ENCODE results near the gene POLR2F.

The POLR2F gene

DNA sequence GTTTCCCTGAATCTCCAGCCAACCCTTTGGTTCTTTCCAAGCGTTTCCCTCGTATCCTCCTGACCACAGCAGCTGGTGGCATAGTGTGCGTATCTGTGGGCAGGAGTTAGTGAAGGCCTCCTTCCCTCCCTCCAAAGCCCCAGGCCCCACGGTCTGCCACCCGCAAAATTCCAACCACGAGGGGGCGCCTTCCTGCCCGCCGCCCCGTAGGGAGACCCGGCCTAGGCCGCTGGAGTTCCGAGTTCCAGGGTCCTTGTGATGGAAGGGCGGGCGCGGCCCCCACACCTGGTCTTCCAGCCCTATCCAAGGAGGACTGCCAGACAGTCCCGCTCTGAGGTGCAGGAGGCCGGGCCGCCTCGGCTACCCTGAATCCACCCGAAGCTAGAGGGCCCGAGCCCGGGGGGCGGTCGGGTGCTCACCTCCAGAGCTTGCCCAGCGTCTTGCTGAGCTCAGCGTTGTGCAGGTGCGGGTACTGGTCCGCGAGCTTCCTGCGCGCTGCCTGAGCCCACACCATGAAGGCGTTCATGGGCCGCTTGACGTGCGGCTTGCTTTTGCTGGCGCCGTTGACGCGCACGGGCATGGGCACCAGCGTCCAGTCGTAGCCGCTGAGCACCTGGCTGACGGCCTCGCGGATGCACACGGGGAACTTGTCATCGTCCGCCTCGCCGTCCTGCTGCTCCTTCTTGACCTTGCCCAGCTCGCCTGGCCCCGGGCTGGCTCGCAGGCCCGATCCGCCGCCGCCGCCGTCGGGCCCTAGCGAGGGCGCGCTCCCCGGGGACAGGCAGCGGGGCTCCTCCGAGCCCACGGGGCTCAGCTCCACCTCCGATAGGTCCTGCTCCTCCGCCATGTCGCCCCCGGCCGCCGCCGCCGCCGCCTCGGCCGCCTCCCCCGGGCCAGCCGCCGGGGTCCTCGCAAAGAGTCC, 29.7 kb downstream of the POLR2F start:
- no peak for DNase-seq

DNA sequence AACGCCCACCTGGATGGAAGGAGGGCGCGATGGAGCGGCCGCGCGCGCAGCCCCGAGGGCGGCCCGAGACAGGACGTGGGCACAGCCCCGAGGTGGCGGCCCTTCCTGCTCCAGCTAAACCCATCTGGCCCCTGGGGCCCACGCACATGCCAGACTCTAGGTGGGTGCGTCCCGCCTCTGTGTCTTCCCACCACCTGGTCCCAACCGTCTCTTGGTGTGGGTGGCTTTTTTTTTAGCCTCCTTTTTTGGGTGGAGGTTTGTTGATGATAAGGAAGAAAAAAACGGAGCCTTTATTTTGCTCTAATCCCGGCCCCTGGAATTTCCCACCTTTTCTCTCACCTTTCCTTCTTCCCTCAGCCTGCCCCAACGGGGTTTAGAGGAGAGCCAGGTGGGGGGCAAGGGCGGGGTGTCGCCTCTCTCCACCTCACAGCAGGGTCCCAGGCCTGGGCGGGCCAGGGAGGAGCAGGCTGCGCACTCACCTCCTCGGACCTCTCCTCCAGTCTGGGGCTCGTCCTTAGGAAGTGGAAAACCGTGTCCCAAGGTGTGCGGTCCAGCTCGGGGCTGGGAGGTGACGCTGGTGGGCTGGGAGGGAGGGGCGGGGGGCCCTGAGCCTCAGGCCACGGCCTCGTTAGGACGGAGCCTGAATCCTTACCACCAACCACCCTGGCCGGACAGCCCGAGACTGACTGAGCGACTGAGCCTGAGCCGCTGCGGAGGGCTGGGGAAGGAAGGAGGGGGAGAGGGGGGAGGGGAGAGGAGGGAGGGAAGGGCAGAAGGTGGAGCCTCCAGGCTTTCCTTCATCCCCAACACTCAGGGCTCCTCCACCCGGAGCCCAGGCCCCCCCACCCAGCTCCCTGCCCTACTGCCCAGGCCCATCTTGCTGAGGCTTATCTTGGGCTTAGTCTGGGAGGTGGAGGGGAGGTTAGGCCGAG, 30.6 kb downstream of the POLR2F start, which contains the start of gene SOX10:
Gene SOX10, minus strand, starts transcription at position 696 of the 932 bp plus-strand sequence. CDS start 771 bp downstream, outside the sequence.
- no peak for DNase-seq

DNA sequence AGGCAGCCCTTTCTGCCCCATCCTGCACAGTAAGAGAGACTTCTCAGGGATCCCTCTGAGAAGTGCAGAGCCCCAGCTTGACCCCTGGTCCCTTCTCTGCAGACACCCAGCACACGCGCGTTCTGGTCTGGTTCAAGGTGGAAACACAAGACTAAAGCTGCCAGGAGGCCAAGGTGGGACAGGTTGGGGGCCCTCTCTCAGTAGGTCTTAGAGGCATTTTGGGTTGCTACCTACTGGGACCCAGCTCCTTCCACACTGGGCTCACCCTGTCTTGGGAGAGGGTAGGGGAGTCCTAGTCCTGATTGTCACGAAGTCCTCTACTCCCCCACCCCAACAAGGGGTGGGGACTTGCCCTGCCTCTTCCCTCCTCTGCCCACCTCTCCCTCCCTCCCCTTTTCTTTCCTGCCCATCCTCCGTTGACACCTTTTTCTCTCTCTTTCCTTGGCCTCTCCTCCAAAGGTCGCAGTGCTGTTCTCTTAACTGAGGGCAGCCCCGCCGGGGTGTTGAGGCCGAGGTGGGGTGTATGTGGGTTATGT, 31.6 kb downstream of the POLR2F start:
- DNase-seq: no peak

DNA sequence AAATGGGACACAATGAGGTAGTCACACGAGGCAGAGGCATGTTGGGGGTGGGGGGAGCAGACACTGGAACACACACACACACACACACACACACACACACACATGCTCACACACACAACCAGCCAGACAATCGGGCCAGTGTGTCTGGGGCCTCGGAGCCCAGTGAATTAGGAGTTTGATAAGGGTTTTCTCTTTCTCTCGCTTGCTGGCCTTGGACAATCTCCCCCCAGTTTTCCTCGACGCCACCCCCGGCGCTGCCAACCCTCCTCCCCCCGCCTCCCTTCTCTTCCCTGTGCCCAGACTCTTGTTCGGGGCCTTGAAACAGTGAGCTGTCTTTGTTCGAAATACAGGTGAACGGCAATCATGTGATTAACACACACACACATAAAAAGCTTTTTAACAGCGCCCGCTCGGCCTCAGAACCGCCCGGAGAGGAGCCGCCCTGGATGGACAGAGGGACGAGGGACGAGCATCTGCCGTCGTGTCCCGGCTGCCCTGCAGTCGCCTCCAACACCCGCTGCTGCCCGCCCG, 32.3 kb downstream of the POLR2F start:
- DNase-seq: no peak

DNA sequence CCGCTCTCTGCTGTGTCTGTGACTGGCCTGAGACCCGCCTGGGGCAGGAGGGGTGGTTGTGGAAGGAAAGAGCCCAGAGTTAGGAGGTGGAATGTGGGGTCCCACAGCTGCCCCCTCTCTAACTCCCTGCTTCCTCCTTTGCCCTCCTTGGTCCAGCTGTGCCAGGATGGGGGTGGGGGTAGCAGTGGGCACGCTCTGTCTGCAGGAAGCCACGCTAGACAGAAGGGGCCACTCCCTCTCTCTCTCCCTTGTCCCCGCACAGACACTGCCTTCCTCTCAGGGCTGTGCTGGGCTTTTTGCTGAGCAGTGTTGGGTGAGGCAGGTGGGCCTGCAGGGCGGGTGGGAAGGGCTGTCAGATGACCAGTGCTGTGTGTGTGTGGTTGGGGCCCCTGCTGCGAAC, 32.9 kb downstream of the POLR2F start:
- no peak for DNase-seq

DNA sequence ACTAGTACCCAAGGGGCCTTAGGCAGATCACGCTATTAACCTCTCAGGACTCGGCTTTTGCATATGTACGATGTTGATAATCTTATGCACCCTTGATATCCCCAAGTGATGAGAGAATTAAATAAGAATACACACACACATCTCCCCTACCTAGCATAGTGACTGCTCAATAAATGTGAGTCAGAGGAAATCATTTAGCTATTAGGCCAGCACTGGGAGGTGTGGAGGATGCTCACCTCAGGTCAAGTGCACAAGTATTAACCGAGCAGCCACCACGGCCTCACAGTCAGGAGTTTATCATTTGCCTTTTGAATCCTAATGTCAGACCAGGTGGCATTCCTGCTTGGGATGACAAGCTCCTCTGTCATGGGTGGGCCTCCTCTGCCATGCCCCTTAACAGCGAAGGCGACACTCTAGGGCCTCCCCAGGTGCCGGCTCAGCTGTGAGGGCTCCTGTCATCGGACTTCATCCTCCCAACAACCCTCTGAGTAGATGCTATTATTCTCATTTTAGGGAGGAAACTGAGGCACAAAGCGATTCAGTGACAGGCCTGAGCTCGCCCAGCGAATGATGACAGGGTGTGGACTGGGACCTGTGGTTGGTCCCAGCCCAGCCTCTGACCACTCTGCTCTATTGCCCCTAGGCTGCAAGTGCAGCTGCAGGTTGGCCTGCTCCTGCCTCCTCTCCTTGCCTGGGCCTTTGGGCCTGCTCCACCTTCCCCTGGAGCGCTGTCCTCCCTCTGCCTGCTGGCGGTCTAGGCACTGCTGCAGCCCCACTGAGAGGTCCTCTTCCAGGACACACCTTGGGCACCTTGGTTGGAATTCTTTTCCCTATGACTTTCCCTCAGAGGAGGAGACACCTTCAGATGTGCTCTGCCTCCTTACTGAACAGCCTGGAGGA, 35.9 kb downstream of the POLR2F start:
- no peak for DNase-seq

DNA sequence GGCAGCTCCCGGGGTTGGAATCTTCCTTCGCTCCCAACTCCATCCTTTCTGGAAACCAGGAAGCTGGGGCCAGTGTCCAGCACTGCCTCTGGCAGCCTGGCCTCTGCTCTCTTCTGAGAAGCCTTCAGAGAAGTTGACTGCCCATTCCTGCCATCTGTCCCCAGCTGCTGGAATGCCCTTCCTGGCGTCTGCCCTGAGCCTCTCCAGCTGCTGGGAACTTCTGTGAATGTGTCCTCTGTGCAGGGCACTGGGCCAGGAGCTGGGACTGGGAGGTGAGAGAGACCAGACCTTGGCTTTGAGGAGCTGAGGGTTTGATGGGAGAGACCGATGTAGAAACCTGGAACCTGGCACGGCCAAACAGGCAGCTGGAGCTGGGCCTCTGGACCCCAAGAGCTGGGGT, 36.8 kb downstream of the POLR2F start:
- DNase-seq: no peak

DNA sequence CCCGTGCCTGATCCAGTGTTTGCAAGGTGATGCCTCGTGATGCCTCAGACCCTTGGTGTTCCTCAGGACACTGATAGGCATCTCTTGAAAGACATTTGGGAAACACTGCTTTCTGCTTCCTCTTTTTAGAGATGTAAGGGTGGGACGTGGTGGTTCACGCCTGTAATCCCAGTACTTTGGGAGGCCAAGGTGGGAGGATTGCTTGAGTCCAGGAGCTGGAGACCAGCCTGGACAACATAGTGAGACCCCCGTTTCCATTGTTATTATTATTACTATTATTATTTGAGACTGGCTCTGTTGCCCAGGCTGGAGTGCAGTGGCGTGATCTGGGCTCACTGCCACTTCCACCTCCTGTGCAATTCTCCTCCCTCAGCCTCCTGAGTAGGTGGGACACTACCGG, 37.4 kb downstream of the POLR2F start:
- DNase-seq: no peak

DNA sequence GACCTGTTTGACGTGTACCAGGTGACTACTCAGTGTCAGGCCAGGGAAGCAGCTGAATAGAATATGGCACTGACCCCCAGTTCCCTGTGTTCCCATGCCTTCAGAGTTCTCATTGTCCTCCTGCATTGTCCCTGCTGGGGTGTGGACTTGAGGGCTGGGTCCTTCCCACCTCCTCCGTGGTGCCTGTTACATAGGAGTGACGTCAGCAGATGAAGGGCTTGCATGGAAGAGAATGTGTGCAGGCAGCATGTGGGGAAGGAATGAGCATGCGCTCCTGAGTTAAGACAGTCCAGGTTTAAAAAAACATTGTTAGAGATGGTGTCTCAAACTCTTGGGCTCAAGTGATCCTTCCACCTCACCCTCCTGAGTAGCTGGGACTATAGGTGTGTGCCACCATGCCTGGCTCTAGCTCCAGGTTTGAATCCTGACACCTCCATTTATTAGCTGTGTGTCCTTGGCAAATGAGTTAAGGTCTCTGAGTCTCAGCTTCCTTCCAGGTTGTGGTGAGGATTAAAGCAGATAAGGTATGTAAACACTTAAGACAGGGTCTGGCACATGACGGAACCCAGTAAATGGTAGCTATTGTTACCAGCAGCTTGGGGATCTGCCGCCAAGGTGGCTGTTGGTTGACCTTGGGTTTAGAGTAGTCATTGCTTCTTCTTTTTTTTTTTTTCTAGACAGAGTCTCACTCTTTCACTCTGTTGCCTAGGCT, 38.4 kb downstream of the POLR2F start:
- DNase-seq: no peak

DNA sequence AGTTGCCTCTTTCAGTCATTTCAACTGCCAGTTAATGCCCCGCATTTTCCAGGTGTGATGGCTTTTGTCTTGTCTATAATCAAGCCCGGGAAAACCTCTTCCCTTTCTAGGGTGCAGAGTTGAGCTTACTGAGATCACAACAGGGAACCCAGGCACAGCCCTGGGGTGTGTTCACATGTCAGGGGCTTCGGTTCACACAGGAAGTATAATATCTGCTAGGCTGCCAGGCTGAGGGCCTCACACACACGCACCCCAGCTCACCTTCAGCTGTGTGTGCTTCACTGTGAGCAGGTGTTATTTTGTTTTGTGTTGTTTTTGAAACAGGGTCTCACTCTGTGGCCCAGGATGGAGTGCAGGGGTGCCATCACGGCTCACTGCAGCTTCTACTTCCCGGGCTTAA, 40.5 kb downstream of the POLR2F start:
- no peak for DNase-seq

DNA sequence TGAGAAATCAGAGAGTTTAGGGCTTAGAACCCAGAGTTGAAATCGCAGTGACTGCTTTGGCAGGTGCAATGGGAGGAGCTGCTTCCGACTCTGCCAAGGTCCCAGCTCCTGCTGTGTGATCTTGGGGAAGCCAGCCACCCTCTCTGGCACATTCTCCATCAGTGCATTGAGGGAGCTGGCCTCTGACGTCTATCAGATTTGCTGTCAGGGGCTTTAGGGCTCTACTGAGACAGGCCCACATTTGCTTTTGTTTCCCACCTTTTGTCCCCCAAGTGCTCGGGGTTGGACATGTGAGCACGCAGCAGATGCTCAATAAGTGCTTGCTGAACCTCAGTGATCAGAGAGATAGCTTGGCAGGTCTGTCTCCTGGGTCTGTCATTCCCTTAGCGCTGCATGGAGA, 41.5 kb downstream of the POLR2F start:
- no peak for DNase-seq

DNA sequence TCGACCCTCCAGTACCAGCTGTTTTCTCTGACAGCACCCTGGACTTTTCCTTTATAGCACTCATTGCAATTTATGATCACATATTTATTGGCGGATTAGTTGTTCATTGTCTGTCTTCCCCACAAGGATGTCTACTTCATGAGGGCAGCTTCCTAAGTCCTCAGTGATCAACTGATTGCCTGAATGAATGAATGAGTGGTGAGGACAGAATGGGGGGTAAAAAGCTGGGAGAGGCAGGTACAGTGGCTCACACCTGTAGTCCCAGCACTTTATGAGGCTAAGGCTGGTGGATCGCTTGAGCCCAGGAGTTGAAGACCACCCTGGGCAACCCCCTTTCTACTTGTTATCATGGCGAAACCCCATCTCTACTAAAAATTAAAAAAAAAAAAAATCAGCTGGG, 42.0 kb downstream of the POLR2F start:
- DNase-seq: no peak

DNA sequence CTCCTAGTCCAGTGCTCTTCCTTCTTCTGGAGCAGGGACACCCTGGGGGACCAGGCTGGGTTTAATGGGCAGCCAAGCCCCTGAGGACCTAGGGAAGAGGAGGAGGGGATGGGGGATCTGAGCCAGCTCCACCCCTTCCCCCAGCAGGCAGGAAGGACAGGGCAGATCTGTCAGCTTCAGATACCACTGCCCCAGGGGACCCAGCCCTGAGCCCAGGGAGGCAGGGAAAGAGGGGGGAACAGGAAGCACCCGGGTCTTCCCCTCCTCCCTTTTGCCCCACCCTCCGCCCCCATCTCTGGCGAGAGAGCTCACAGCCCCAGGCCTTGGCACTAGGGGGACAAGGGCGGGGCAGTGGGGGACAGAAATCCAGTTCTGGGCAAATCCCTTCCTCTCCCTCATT, 42.6 kb downstream of the POLR2F start:
- DNase-seq: no peak

DNA sequence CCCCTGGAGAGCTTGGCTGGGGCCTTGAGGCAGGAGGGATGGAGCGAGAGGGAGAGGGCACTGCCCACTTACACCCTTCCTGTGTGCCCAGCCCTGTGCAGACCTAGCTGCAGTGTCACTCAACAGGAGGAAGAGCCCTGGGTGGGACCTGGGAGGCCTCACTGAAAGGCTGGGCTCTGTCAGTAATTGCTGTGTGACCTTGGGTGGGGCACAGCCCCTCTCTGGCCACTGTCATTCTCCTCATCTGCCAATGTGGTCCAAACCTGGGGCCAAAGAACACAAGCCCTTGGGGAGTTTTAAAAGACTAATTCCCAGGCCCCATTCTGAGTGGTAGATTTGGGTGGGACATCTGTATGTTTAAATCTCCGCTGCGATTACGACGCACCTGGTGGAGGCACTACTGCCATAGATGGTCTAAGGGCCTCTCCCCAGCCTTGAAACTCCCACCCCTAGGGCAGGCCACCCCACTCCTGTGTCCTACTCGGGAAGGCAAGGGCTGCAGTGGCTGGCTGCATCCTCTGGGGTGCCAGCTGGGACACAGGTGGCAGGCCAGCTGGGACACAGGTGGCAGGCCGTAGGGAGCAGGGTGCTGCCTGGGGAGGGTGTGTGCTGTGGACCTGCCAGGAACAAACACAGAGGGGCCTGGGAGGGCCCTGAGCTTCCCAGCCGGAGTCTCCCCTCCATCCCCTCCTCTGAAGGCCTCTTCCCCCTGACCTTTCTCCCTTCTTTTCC, 43.2 kb downstream of the POLR2F start:
- no peak for DNase-seq

DNA sequence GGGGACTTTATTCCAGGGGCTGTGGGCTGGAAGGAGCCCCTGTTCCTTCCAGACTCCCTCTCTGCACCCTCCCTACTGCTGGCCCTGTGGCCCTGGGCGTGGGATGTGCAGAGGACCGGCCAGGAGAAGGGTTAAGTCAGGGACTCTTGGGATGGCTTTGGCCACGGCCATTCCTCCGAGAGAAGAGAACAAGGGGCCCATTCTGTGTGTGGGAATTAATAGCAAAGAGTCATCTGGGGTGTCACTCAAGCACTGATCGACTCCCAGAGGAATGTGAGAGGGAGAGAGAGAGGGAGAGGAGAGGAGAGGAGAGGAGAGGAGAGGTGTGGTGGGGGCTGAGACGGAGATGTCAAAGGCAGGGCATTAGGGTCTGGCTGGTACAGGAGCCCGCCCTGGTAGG, 45.0 kb downstream of the POLR2F start:
- DNase-seq: no peak

DNA sequence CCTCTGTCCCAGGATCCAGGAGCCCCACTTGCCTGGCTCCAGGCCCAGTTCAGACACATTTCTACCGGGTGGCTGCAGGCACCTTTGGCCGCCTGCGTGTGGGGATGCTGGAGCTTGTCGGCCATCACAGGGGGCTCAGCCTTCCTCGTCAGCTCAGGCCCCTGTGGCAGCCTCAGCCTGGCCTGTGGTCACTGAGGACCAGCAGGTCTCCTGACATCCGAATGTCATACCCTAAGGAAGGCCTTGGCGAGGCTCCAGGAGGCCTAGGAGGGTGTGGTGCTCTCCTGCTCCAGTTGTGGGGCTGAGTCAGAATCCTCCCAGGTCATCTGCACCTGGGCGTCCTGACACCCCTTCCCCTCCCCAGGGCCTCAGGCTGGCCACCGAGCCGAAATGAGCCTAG, 45.7 kb downstream of the POLR2F start:
- no peak for DNase-seq

DNA sequence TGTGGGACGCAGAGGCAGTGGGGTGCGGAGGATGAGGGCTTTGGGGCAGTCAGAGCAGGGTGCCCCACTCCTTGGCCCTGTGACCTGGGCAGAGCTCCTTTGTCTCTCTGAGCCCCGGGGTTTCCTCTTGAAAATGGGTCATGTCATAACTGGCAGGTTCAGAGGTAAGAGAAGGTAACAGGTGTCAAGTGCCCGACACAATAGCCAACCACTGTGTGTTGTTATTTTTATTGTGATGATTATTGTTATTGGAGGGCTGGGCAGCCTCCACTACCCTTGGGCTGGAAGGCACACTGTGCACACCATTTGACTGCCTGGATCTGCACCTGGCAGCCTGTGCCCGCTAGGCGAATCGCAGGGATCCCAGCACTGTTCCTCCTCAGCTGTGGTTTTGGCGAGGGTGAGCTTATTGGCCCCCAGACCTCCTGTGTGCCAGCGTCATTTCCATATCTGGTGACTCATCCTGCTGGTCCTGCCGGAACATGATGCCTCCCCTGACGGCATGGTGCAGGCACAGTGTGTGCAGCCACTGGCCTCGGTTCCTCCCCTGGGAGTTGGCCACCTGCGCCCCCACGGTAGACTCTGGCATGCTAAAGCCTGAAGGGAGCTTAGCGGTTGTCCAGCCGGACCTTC, 46.3 kb downstream of the POLR2F start:
- peak in 2 of 3 experiments; percentile 8 to 37 for DNase-seq

DNA sequence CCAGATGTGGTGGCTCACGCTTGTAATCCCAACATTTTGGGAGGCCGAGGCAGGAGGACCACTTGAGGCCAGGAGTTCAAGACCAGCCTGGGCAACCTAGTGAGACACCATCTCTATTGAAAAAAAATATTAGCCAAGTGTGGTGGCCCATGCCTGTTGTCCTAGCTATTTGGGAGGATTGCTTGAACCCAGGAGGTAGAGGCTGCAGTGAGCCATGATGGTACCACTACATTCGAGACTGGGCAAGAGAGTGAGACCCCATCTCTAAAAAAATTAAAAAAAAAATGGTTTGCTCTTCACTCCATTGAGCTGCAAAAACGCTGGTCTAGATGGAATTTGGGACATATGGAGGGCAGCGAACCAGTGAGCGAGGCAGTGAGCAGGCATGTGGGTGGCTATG, 52.4 kb downstream of the POLR2F start:
- no peak for DNase-seq

DNA sequence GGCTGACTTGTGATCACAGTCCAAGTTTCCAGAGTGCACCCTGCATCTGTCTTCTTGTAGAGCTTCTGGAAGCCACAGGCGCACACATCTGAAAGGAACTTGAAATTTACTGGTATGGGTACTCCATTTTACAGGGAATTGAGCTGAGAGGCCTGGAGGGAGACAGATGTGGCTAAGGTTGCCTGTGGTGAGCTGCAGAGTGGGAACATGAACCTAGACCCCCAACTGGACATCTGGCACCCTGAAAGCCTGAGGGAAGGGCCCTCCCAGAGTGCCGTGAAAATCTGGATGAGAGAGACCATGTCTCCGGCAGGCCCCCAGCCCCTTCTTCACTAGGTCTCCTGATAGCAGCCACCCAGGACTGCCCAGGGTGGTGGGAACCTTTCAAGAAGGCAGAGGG, 53.4 kb downstream of the POLR2F start:
- no peak for DNase-seq

DNA sequence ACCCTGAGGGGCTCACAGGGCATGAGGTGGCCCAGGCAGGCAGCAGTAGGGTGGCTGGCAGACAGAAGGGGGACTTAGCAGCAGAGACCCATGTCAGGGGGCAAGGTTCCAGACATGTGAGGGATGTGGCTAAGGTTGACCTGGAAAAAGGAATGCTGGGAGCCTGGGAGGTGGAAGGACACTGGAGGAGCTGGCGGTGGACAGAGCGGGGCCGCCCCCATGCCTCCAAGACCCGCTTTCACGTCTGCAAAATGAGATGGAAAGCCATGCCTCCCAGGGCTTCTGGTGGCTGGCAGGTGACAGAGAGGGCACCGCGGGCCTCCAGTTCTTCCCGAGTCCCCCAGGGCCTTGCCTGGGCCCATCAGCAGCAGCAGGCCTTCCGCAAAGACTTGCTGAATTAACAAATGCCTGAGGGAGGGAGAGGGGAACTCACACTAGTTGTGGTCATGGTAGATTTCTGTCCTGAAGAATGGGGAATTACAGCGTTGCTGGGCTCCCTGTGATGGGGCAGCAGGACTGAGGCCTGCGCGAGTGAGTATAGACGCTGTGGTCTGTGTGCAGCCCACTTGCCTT, 53.9 kb downstream of the POLR2F start:
- no peak for DNase-seq
